Natural killer cell (primary cell): ENCODE measurements around the gene USP44. TPM values are rescaled to one million over a fixed set of nuclear protein-coding genes. Genes with fewer than 3 reads are reported as not detected.

Experiments
- ATAC-seq, 3 donors: fragments of 150-1000 bp in 2 of 3; fragments of 200-7000 bp in 1 of 3; cut with Tn5 transposase; 1 replicate in 1 of 3; 2 replicates in 2 of 3; pipeline ENCODE4 v1.10.0; 2021; ENCODE audit warnings: mild to moderate bottlenecking in 2 of 3, moderate library complexity in 2 of 3
- DNase-seq, 2 donors: peaks; one replicate each; pipeline versions ENCODE4 v3.0.0 to v3.0.0-alpha.2; 2013 to 2021; ENCODE audit warnings: mixed read lengths in 1 of 2
- H3K27ac ChIP-seq: one replicate; pipeline ENCODE4 v1.5.1; 2013; ENCODE audit warnings: mild to moderate bottlenecking, low read length
- H3K27me3 ChIP-seq: one replicate; pipeline ENCODE4 v1.6.1; 2013; ENCODE audit warnings: low read length; ENCODE audit not compliant: control insufficient read depth, insufficient read depth
- H3K36me3 ChIP-seq: one replicate; pipeline ENCODE4 v1.6.1; 2013; ENCODE audit warnings: low read length; ENCODE audit not compliant: control insufficient read depth, insufficient read depth
- H3K4me1 ChIP-seq: one replicate; pipeline ENCODE4 v1.6.1; 2013; ENCODE audit warnings: low read length; ENCODE audit not compliant: control insufficient read depth, insufficient read depth
- H3K4me3 ChIP-seq: one replicate; pipeline ENCODE4 v1.5.1; 2013; ENCODE audit warnings: low read length
- H3K9me3 ChIP-seq: one replicate; pipeline ENCODE4 v1.6.1; 2013; ENCODE audit warnings: low read length; ENCODE audit not compliant: control insufficient read depth, insufficient read depth
- H3K27ac Mint-ChIP-seq, 2 donors: one replicate each; pipeline ENCODE4 v1.8.0; 2022; ENCODE audit warnings: mild to moderate bottlenecking in 2 of 2, mixed read lengths in 2 of 2, moderate library complexity in 1 of 2
- H3K27me3 Mint-ChIP-seq, 2 donors: one replicate each; pipeline ENCODE4 v1.8.0; 2022; ENCODE audit warnings: low read depth in 2 of 2, mixed read lengths in 2 of 2
- H3K36me3 Mint-ChIP-seq: one replicate; pipeline ENCODE4 v1.8.0; 2022; ENCODE audit warnings: mixed read lengths
- H3K4me1 Mint-ChIP-seq, 2 donors: one replicate each; pipeline ENCODE4 v1.8.0; 2022; ENCODE audit warnings: mixed read lengths in 2 of 2
- H3K4me3 Mint-ChIP-seq: one replicate; pipeline ENCODE4 v1.8.0; 2022; ENCODE audit warnings: mild to moderate bottlenecking, moderate library complexity, mixed read lengths
- H3K9me3 Mint-ChIP-seq, 2 donors: one replicate each; pipeline ENCODE4 v1.8.0; 2022; ENCODE audit warnings: mixed read lengths in 2 of 2
- WGBS: methylation state at CpG from one replicate; pipeline ENCODE4 v1.1.7; 2013; ENCODE audit warnings: missing lambda C conversion rate; ENCODE audit not compliant: insufficient coverage; 5-methylcytosine and 5-hydroxymethylcytosine counted together
- intact Hi-C: fragments of 100-400 bp; cut with micrococcal nuclease; formaldehyde crosslinking; loops from one replicate; pipeline ENCODE4 v1.14.2; 2022
- total RNA-seq, 4 donors: library from RNA; stranded (reverse); fragments of 120-200 nt in 1 of 4; gene quantifications; one replicate each; pipeline versions ENCODE4 v1.2.3 to v1.2.4, GENCODE V29; 2013 to 2022
- TF ChIP-seq, protein P1 (sequence below): fragments of 200-600 bp; IDR thresholded peaks from one replicate; pipeline ENCODE4 v1.8.0; 2022; ENCODE audit warnings: antibody characterized with exemption

The USP44 gene
- total RNA-seq, 3 donors from 2014 or later (not counting 1 experiment from before 2014, with no cell fraction given), result 0.09 to 1.8 (median 0.63) TPM

DNA sequence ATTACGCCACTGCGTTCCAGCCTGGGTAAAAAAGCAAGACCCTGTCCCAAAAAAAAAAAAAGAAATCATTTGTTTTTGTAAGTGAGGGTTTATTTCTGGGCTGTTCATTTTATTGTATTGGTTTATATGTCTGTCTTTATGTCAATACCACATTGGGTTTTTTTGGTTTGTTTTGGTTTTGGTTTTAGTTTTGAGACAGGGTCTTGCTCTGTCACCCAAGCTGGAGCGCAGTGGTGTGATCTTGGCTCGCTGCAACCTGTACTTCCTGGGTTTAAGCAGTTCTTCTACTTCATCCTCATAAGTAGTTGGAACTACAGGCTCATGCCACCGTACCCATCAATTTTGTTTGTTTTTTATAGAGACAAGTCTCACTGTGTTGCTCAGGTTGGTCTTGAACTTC is 52.3 kb downstream of the USP44 start:
- no peak for DNase-seq
- H3K27me3 Mint-ChIP-seq, result no peaks in the 10 kb centered on the region

DNA sequence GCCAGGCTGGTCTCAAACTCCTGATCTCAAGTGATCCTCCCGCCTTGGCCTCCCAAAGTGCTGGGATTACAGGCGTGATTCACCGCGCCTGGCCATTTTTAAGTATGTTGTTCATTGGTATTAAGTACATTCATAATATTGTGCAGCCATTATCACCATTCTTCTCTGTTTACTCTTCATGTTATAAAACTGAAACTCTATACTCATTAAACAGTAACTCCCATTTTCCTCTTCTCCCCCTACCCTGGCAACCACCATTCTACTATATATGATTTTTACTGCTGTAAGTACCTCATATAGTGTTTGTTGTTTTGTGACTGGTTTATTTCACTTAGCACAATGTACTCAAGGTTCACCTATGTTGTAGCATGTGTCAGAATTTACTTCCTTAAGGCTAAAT is 54.2 kb downstream of the USP44 start:
- H3K27ac Mint-ChIP-seq, result no peak overlapping the region
- H3K9me3 Mint-ChIP-seq, result no peaks in the 10 kb centered on the region
- Histone ChIP-seq H3K4me3 (no peak overlapping the region), H3K4me1 (no peaks in the 10 kb centered on the region), H3K36me3 (peaks cover 54% of the 10 kb centered on the region), H3K27ac (no peak overlapping the region), H3K9me3 (no peaks in the 10 kb centered on the region), H3K27me3 (no peaks in the 10 kb centered on the region)
- TF ChIP-seq, protein P1, sequence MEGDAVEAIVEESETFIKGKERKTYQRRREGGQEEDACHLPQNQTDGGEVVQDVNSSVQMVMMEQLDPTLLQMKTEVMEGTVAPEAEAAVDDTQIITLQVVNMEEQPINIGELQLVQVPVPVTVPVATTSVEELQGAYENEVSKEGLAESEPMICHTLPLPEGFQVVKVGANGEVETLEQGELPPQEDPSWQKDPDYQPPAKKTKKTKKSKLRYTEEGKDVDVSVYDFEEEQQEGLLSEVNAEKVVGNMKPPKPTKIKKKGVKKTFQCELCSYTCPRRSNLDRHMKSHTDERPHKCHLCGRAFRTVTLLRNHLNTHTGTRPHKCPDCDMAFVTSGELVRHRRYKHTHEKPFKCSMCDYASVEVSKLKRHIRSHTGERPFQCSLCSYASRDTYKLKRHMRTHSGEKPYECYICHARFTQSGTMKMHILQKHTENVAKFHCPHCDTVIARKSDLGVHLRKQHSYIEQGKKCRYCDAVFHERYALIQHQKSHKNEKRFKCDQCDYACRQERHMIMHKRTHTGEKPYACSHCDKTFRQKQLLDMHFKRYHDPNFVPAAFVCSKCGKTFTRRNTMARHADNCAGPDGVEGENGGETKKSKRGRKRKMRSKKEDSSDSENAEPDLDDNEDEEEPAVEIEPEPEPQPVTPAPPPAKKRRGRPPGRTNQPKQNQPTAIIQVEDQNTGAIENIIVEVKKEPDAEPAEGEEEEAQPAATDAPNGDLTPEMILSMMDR, result no peak
- H3K4me1 Mint-ChIP-seq, result peaks cover 6 to 9% of the 10 kb centered on the region in 2 donors
- 100% methylated on average over 3 of the region's 4 CpGs for WGBS
- ATAC-seq (no peak), DNase-seq (no peak)
- no peak overlapping the region for H3K4me3 Mint-ChIP-seq
- intact Hi-C loops, result no loop called here
- no peaks in the 10 kb centered on the region for H3K27me3 Mint-ChIP-seq
- H3K36me3 Mint-ChIP-seq, result peaks cover 9% of the 10 kb centered on the region

More for the DNA sequence above, 52.3 kb downstream of the USP44 start:
- Mint-ChIP-seq H3K36me3 (peaks cover 9% of the 10 kb centered on the region), H3K27ac (peak overlapping the region; percentile 8 to 42), H3K4me1 (peaks cover 6 to 9% of the 10 kb centered on the region in 2 donors), H3K9me3 (no peaks in the 10 kb centered on the region), H3K4me3 (no peak overlapping the region)
- H3K4me1 ChIP-seq, result no peaks in the 10 kb centered on the region
- H3K9me3 ChIP-seq, result no peaks in the 10 kb centered on the region
- H3K27ac ChIP-seq, result no peak overlapping the region
- peaks cover 59% of the 10 kb centered on the region for H3K36me3 ChIP-seq
- intact Hi-C loops, result no loop called here
- H3K4me3 ChIP-seq, result no peak overlapping the region
- peak in 1 of 3 donors; percentile 51 for ATAC-seq
- TF ChIP-seq, protein P1, result no peak
- no peaks in the 10 kb centered on the region for H3K27me3 ChIP-seq
- WGBS, result 98% methylated on average over 5 of the region's 5 CpGs

DNA sequence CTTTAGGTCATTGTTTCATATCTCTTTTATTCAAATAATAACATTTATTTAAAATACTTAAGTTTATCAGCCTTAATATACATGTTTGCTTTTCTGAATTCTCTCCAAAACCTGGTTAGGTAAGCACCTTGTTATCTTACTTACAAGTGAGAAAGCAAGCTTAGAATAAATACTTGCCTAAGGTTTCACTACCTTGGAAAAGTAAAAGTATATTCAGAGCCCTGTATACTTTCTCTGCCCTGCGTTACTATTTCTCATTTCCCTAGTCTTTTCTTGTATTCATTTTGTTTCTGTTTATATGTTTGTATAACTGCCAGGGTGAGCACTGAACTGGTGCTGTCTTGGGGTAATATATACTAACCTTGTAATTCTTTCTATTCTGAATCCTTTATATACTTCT is 55.8 kb downstream of the USP44 start:
- Histone ChIP-seq H3K9me3 (no peaks in the 10 kb centered on the region), H3K27me3 (no peaks in the 10 kb centered on the region), H3K4me3 (no peak overlapping the region), H3K4me1 (no peaks in the 10 kb centered on the region), H3K36me3 (peaks cover 51% of the 10 kb centered on the region), H3K27ac (no peak overlapping the region)
- H3K27ac Mint-ChIP-seq, result peak overlapping the region in 1 of 2 donors; percentile 19
- no peak overlapping the region for H3K4me3 Mint-ChIP-seq
- peaks cover 14 to 17% of the 10 kb centered on the region in 2 donors for H3K4me1 Mint-ChIP-seq
- no peaks in the 10 kb centered on the region for H3K9me3 Mint-ChIP-seq
- no CpG with 5 or more reads among the region's 1 CpG for WGBS
- H3K36me3 Mint-ChIP-seq, result peaks cover 18% of the 10 kb centered on the region
- ATAC-seq (no peak), DNase-seq (no peak)
- TF ChIP-seq, protein P1, result no peak
- no peaks in the 10 kb centered on the region for H3K27me3 Mint-ChIP-seq
- intact Hi-C loops, result no loop called here

DNA sequence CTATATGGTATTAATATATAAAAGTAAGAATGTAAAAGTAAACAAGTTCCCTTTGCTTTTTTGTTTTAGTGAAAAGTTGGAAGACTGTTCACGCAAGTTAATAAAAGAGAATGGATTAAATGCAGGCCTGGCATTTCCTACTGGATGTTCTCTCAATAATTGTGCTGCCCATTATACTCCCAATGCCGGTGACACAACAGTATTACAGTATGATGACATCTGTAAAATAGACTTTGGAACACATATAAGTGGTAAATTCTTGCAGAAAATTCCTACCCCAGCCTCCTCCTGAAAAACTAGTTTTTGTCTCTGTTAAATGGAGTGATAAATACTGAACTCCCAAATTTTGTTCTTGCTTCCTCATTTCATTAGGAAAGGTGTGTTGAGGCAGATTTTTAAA is 56.4 kb downstream of the USP44 start:
- no peaks in the 10 kb centered on the region for H3K27me3 Mint-ChIP-seq
- peaks cover 18% of the 10 kb centered on the region for H3K36me3 Mint-ChIP-seq
- no peaks in the 10 kb centered on the region for H3K9me3 ChIP-seq
- intact Hi-C loops, result no loop called here
- H3K27me3 ChIP-seq, result no peaks in the 10 kb centered on the region
- no peaks in the 10 kb centered on the region for H3K4me1 ChIP-seq
- ATAC-seq (no peak), DNase-seq (no peak)
- WGBS, result 100% methylated on average over 1 of the region's 2 CpGs
- no peak overlapping the region for H3K27ac Mint-ChIP-seq
- H3K4me3 ChIP-seq, result no peak overlapping the region
- H3K4me1 Mint-ChIP-seq, result peaks cover 14 to 17% of the 10 kb centered on the region in 2 donors
- TF ChIP-seq, protein P1, result no peak
- peaks cover 49% of the 10 kb centered on the region for H3K36me3 ChIP-seq
- H3K4me3 Mint-ChIP-seq, result no peak overlapping the region
- no peak overlapping the region for H3K27ac ChIP-seq
- H3K9me3 Mint-ChIP-seq, result no peaks in the 10 kb centered on the region
